ENCODE measurements around the gene TMEM164. TPM values are rescaled to one million over a fixed set of nuclear protein-coding genes. Genes with fewer than 3 reads are reported as not detected.

The TMEM164 gene
- total and polyA plus RNA-seq, 2 donors (not counting 1 experiment from before 2014, with no cell fraction given), result 5.7 to 10.2 TPM

- no peak overlapping the region for H2AFZ ChIP-seq (ENCODE audit: low read length)
- H3K27ac ChIP-seq (ENCODE audit: insufficient read depth, low read length), result no peak overlapping the region
- no peaks in the 10 kb centered on the region for H4K20me1 ChIP-seq (ENCODE audit: control insufficient read depth, extremely low read depth, insufficient read depth, low read length)
- TF ChIP-seq CTCF (conservative IDR thresholded peaks at IDR 0.05 in 1 of 2, IDR thresholded peaks at IDR 0.05 in 1 of 2; ENCODE audit: low read depth in 1 of 2, low read length in 2 of 2), result no peak
- TF ChIP-seq EZH2 (IDR thresholded peaks at IDR 0.05; ENCODE audit: low read length, missing control alignments), result no peak
- no peaks in the 10 kb centered on the region for H3K79me2 ChIP-seq (ENCODE audit: control insufficient read depth, insufficient read depth, low read length)
- no peak for DNase-seq (ENCODE audit: low read depth in 2 of 2)
- H3K9ac ChIP-seq (ENCODE audit: insufficient read depth, low read length), result no peak overlapping the region
- no peak overlapping the region for H3K4me3 ChIP-seq (replicated peaks in 1 of 4; ENCODE audit: control extremely low read depth in 1 of 4, insufficient read depth in 1 of 4, low read depth in 3 of 4, low read length in 4 of 4)
- H3K9me3 ChIP-seq (ENCODE audit: control insufficient read depth, insufficient read depth, low read depth, low read length), result no peaks in the 10 kb centered on the region
- no peaks in the 10 kb centered on the region for H3K27me3 ChIP-seq (ENCODE audit: control insufficient read depth, insufficient read depth, low read length)
- H3K36me3 ChIP-seq (ENCODE audit: control insufficient read depth, insufficient read depth, low read length), result no peaks in the 10 kb centered on the region
- H3K4me1 ChIP-seq (ENCODE audit: control insufficient read depth, extremely low read depth, insufficient read depth, low read length), result no peaks in the 10 kb centered on the region
- H3K4me2 ChIP-seq (ENCODE audit: extremely low read depth, insufficient read depth, low read length), result no peak overlapping the region
Observed at GRCh38 chrX:110216027-110216426, 213.1 kb downstream of the TMEM164 start.

GRCh38 chrX:110218591-110218990, 215.7 kb downstream of the TMEM164 start:
- TF ChIP-seq EZH2 (IDR thresholded peaks at IDR 0.05; ENCODE audit: low read length, missing control alignments) (no peak), CTCF (conservative IDR thresholded peaks at IDR 0.05 in 1 of 2, IDR thresholded peaks at IDR 0.05 in 1 of 2; ENCODE audit: low read depth in 1 of 2, low read length in 2 of 2) (no peak)
- Histone ChIP-seq H3K9ac (ENCODE audit: insufficient read depth, low read length) (no peak overlapping the region), H3K9me3 (ENCODE audit: control insufficient read depth, insufficient read depth, low read depth, low read length) (no peaks in the 10 kb centered on the region), H3K36me3 (ENCODE audit: control insufficient read depth, insufficient read depth, low read length) (no peaks in the 10 kb centered on the region), H3K4me2 (ENCODE audit: extremely low read depth, insufficient read depth, low read length) (no peak overlapping the region), H3K4me1 (ENCODE audit: control insufficient read depth, extremely low read depth, insufficient read depth, low read length) (no peaks in the 10 kb centered on the region), H3K79me2 (ENCODE audit: control insufficient read depth, insufficient read depth, low read length) (no peaks in the 10 kb centered on the region), H3K4me3 (replicated peaks in 1 of 4; ENCODE audit: control extremely low read depth in 1 of 4, insufficient read depth in 1 of 4, low read depth in 3 of 4, low read length in 4 of 4) (no peak overlapping the region), H4K20me1 (ENCODE audit: control insufficient read depth, extremely low read depth, insufficient read depth, low read length) (no peaks in the 10 kb centered on the region), H2AFZ (ENCODE audit: low read length) (no peak overlapping the region), H3K27me3 (ENCODE audit: control insufficient read depth, insufficient read depth, low read length) (no peaks in the 10 kb centered on the region), H3K27ac (ENCODE audit: insufficient read depth, low read length) (no peak overlapping the region)
- peak in 1 of 2 donors; percentile 96 for DNase-seq (ENCODE audit: low read depth in 2 of 2)

- H3K4me3 ChIP-seq (replicated peaks in 1 of 4; ENCODE audit: control extremely low read depth in 1 of 4, insufficient read depth in 1 of 4, low read depth in 3 of 4, low read length in 4 of 4), result no peak overlapping the region
- H3K9ac ChIP-seq (ENCODE audit: insufficient read depth, low read length), result no peak overlapping the region
- H3K27ac ChIP-seq (ENCODE audit: insufficient read depth, low read length), result no peak overlapping the region
- no peaks in the 10 kb centered on the region for H3K79me2 ChIP-seq (ENCODE audit: control insufficient read depth, insufficient read depth, low read length)
- TF ChIP-seq CTCF (conservative IDR thresholded peaks at IDR 0.05 in 1 of 2, IDR thresholded peaks at IDR 0.05 in 1 of 2; ENCODE audit: low read depth in 1 of 2, low read length in 2 of 2) (no peak), EZH2 (IDR thresholded peaks at IDR 0.05; ENCODE audit: low read length, missing control alignments) (no peak)
- H3K4me2 ChIP-seq (ENCODE audit: extremely low read depth, insufficient read depth, low read length), result no peak overlapping the region
- no peak overlapping the region for H2AFZ ChIP-seq (ENCODE audit: low read length)
- no peaks in the 10 kb centered on the region for H4K20me1 ChIP-seq (ENCODE audit: control insufficient read depth, extremely low read depth, insufficient read depth, low read length)
- no peaks in the 10 kb centered on the region for H3K27me3 ChIP-seq (ENCODE audit: control insufficient read depth, insufficient read depth, low read length)
- H3K36me3 ChIP-seq (ENCODE audit: control insufficient read depth, insufficient read depth, low read length), result no peaks in the 10 kb centered on the region
- peak; percentile 56 to 59 for DNase-seq (ENCODE audit: low read depth in 2 of 2)
- H3K4me1 ChIP-seq (ENCODE audit: control insufficient read depth, extremely low read depth, insufficient read depth, low read length), result no peaks in the 10 kb centered on the region
- H3K9me3 ChIP-seq (ENCODE audit: control insufficient read depth, insufficient read depth, low read depth, low read length), result no peaks in the 10 kb centered on the region
Observed at GRCh38 chrX:110219920-110220319, 217.0 kb downstream of the TMEM164 start.
